ENCODE measurements around the gene VDAC1. TPM values are rescaled to one million over a fixed set of nuclear protein-coding genes. Genes with fewer than 3 reads are reported as not detected.

VDAC1 gene
- total and polyA plus RNA-seq, 10 of the 15 experiments (the other 5 are each of a cell fraction or from before 2014, with no cell fraction given), result 245 to 488 (median 349) TPM

DNA sequence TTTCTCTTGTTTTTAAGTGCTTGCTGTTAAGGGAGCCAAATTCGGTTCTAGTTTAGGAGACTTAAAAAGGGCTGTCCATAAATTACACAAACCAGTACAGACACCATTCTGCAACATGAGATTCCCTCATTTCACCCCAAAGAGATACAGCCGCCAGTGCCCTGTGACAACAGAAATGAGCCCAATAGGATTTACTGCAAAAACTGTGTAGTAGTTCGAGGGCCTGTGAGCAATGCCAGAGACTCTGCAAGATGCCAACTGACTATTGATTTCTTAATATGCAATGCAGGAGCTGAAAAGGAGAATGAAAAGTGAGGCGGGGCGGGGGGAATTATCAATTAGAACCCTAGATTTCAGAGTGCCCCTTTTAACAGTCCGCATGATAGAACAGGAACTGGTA lies 30.6 kb downstream of the VDAC1 start (continued):
- TF ChIP-seq GATAD2B (conservative IDR thresholded peaks at IDR 0.05; ENCODE audit: low read depth) (no peak), BACH1 (IDR thresholded peaks at IDR 0.05; ENCODE audit: borderline replicate concordance) (no peak), FOS (IDR thresholded peaks at IDR 0.05; ENCODE audit: borderline replicate concordance, extremely low read depth, insufficient read length) (no peak), RAD51 (IDR thresholded peaks at IDR 0.05) (no peak), MEF2B (IDR thresholded peaks at IDR 0.05; ENCODE audit: partially characterized antibody, poor library complexity, severe bottlenecking) (no peak), MEF2A (IDR thresholded peaks at IDR 0.05; ENCODE audit: insufficient read depth, low read depth, low read length) (no peak), CBX5 (IDR thresholded peaks at IDR 0.05; ENCODE audit: low read depth) (no peak)
- TF ChIP-seq, protein P1, sequence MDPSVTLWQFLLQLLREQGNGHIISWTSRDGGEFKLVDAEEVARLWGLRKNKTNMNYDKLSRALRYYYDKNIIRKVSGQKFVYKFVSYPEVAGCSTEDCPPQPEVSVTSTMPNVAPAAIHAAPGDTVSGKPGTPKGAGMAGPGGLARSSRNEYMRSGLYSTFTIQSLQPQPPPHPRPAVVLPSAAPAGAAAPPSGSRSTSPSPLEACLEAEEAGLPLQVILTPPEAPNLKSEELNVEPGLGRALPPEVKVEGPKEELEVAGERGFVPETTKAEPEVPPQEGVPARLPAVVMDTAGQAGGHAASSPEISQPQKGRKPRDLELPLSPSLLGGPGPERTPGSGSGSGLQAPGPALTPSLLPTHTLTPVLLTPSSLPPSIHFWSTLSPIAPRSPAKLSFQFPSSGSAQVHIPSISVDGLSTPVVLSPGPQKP (IDR thresholded peaks at IDR 0.05; ENCODE audit: low read depth, low read length), result no peak
- TF ChIP-seq, protein P2, sequence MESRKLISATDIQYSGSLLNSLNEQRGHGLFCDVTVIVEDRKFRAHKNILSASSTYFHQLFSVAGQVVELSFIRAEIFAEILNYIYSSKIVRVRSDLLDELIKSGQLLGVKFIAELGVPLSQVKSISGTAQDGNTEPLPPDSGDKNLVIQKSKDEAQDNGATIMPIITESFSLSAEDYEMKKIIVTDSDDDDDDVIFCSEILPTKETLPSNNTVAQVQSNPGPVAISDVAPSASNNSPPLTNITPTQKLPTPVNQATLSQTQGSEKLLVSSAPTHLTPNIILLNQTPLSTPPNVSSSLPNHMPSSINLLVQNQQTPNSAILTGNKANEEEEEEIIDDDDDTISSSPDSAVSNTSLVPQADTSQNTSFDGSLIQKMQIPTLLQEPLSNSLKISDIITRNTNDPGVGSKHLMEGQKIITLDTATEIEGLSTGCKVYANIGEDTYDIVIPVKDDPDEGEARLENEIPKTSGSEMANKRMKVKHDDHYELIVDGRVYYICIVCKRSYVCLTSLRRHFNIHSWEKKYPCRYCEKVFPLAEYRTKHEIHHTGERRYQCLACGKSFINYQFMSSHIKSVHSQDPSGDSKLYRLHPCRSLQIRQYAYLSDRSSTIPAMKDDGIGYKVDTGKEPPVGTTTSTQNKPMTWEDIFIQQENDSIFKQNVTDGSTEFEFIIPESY (IDR thresholded peaks at IDR 0.05), result no peak
- TF ChIP-seq, protein P3, sequence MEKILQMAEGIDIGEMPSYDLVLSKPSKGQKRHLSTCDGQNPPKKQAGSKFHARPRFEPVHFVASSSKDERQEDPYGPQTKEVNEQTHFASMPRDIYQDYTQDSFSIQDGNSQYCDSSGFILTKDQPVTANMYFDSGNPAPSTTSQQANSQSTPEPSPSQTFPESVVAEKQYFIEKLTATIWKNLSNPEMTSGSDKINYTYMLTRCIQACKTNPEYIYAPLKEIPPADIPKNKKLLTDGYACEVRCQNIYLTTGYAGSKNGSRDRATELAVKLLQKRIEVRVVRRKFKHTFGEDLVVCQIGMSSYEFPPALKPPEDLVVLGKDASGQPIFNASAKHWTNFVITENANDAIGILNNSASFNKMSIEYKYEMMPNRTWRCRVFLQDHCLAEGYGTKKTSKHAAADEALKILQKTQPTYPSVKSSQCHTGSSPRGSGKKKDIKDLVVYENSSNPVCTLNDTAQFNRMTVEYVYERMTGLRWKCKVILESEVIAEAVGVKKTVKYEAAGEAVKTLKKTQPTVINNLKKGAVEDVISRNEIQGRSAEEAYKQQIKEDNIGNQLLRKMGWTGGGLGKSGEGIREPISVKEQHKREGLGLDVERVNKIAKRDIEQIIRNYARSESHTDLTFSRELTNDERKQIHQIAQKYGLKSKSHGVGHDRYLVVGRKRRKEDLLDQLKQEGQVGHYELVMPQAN (conservative IDR thresholded peaks at IDR 0.05), result no peak
